HCT116 (cell line): ENCODE data around the gene IGFBP2. TPM values are rescaled to one million over a fixed set of nuclear protein-coding genes. Genes with fewer than 3 reads are reported as not detected.
A peak's percentile ranks its signal among the peaks of the same experiment; 100 is the strongest.

Experiments used
- ATAC-seq: fragments of 200-7000 bp; cut with Tn5 transposase; 2 replicates; pipeline ENCODE4 v1.9.1; 2020; ENCODE audit warnings: mild to moderate bottlenecking, moderate library complexity
- BruUV-seq: library from RNA; stranded (reverse); fragments of 400-500 nt; replicated peaks from 2 replicates; lab custom pipeline; 2021; lab: Mats Ljungman, UMichigan
- CTCF ChIA-PET: fragments of 300-600 bp; sonication (Branson Sonifier 250); formaldehyde crosslinking; loops from one replicate; lab custom pipeline; 2021; ENCODE audit warnings: antibody characterized with exemption; lab: Charles Lee
- POLR2A ChIA-PET: fragments of 300-600, 350-600 bp; sonication (Branson Sonifier 250); formaldehyde crosslinking; loops from one replicate; lab custom pipeline; 2021; ENCODE audit warnings: antibody characterized with exemption; lab: Charles Lee
- RAD21 ChIA-PET, 2 experiments: fragments of 300-600 bp; sonication (Branson Sonifier 250); formaldehyde crosslinking; loops; one replicate each; lab custom pipeline; 2023; ENCODE audit warnings: low total read pairs in 2 of 2; ENCODE audit not compliant: uncharacterized antibody in 2 of 2, unreplicated experiment in 2 of 2, low non-redundant PET in 1 of 2; lab: Charles Lee
- DNase-seq: peaks from one replicate; pipeline ENCODE4 v3.0.0-alpha.2; 2010; ENCODE audit warnings: low read depth, low spot score
- H2AFZ ChIP-seq: fragments of 200-600 bp; shearing (Covaris generic), sonication (generic); 2 replicates; pipeline ENCODE4 v1.6.1; 2017; ENCODE audit warnings: low read depth, mixed run types, mixed read lengths, antibody characterized with exemption, low read length; ENCODE audit not compliant: poor library complexity, severe bottlenecking
- H3K27ac ChIP-seq: 2 replicates; pipeline ENCODE4 v1.5.1; 2012; ENCODE audit warnings: low read depth, low read length
- H3K27me3 ChIP-seq: fragments of 200-600 bp; sonication (generic); 2 replicates; pipeline ENCODE4 v1.6.1; 2016; ENCODE audit warnings: mixed run types, low read length, mixed read lengths; ENCODE audit not compliant: insufficient read depth
- H3K36me3 ChIP-seq, 2 experiments: fragments of 200-500 bp in 1 of 2; fragments of 200-600 bp in 1 of 2; sonication (Bioruptor generic) in 1 of 2; sonication (generic) in 1 of 2; 2 replicates each; pipeline versions ENCODE4 v1.5.1 to v1.6.1; 2014 to 2016; ENCODE audit warnings: low read length in 2 of 2, inconsistent platforms in 1 of 2, mixed read lengths in 1 of 2, mixed run types in 1 of 2; ENCODE audit not compliant: insufficient read depth in 2 of 2, control insufficient read depth in 1 of 2
- H3K4me1 ChIP-seq, 2 experiments: fragments of 200-600 bp in 1 of 2; sonication (generic) in 1 of 2; 2 replicates each; pipeline versions ENCODE4 v1.5.1 to v1.6.1; 2012 to 2017; ENCODE audit warnings: low read length in 2 of 2, inconsistent platforms in 1 of 2, mild to moderate bottlenecking in 1 of 2, mixed read lengths in 1 of 2, mixed run types in 1 of 2, moderate library complexity in 1 of 2; ENCODE audit not compliant: insufficient read depth in 2 of 2, control insufficient read depth in 1 of 2
- H3K4me2 ChIP-seq: fragments of 200-600 bp; sonication (generic); 2 replicates; pipeline ENCODE4 v1.6.1; 2017; ENCODE audit warnings: mixed run types, low read length, mixed read lengths
- H3K4me3 ChIP-seq, 2 experiments: fragments of 200-600 bp in 1 of 2; sonication (generic) in 1 of 2; replicated peaks in 1 of 2; 2 replicates each; pipeline ENCODE4 v1.5.1; 2011 to 2016; ENCODE audit warnings: low read length in 2 of 2, control low read depth in 1 of 2, low read depth in 1 of 2, mild to moderate bottlenecking in 1 of 2, mixed read lengths in 1 of 2, mixed run types in 1 of 2
- H3K79me2 ChIP-seq: fragments of 200-600 bp; sonication (generic); 2 replicates; pipeline ENCODE4 v1.6.1; 2017; ENCODE audit warnings: mild to moderate bottlenecking, mixed run types, low read length, moderate library complexity, mixed read lengths; ENCODE audit not compliant: insufficient read depth
- H3K9ac ChIP-seq: fragments of 200-600 bp; sonication (generic); 2 replicates; pipeline ENCODE4 v1.6.1; 2016; ENCODE audit warnings: low read length, mixed read lengths
- H3K9me2 ChIP-seq: fragments of 200-600 bp; sonication (generic), shearing (Covaris generic); 2 replicates; pipeline ENCODE4 v1.6.1; 2017; ENCODE audit warnings: mixed run types, mild to moderate bottlenecking, moderate library complexity; ENCODE audit not compliant: insufficient read depth
- H3K9me3 ChIP-seq, 2 experiments: fragments of 200-500 bp in 1 of 2; fragments of 200-600 bp in 1 of 2; sonication (Bioruptor generic) in 1 of 2; sonication (generic) in 1 of 2; 2 replicates each; pipeline ENCODE4 v1.6.1; 2014 to 2017; ENCODE audit warnings: low read length in 2 of 2, mixed read lengths in 2 of 2, inconsistent platforms in 1 of 2, low read depth in 1 of 2, mild to moderate bottlenecking in 1 of 2, mixed run types in 1 of 2, moderate library complexity in 1 of 2; ENCODE audit not compliant: control insufficient read depth in 1 of 2, insufficient read depth in 1 of 2
- H4K20me1 ChIP-seq: fragments of 200-600 bp; sonication (generic), shearing (Covaris generic); 2 replicates; pipeline ENCODE4 v1.6.1; 2017; ENCODE audit warnings: mixed run types, mild to moderate bottlenecking, moderate library complexity; ENCODE audit not compliant: insufficient read depth
- ATF3 ChIP-seq: IDR thresholded peaks from 2 replicates; pipeline ENCODE4 v1.6.1; 2012
- CBX3 ChIP-seq: IDR thresholded peaks from 2 replicates; pipeline ENCODE4 v1.6.1; 2012; ENCODE audit warnings: low read depth
- CEBPB ChIP-seq: IDR thresholded peaks from 2 replicates; pipeline ENCODE4 v1.6.1; 2012; ENCODE audit warnings: low read depth
- CTCF ChIP-seq, 3 experiments: fragments of 200-600 bp in 1 of 3; sonication (generic) in 1 of 3; IDR thresholded peaks in 2 of 3; conservative IDR thresholded peaks in 1 of 3; 2 replicates each; pipeline ENCODE4 v1.5.1; 2012 to 2017; ENCODE audit warnings: low read depth in 2 of 3, low read length in 2 of 3, antibody characterized with exemption in 1 of 3, borderline replicate concordance in 1 of 3, control low read depth in 1 of 3, mild to moderate bottlenecking in 1 of 3, mixed read lengths in 1 of 3, mixed run types in 1 of 3, moderate library complexity in 1 of 3; ENCODE audit not compliant: insufficient read depth in 1 of 3
- EGR1 ChIP-seq: IDR thresholded peaks from 2 replicates; pipeline ENCODE4 v1.6.1; 2012; ENCODE audit warnings: low read depth
- EZH2 ChIP-seq: fragments of 200-600 bp; sonication (generic); IDR thresholded peaks from 2 replicates; pipeline ENCODE4 v1.6.1; 2017; ENCODE audit warnings: antibody characterized with exemption, mixed run types
- FOSL1 ChIP-seq: IDR thresholded peaks from 2 replicates; pipeline ENCODE4 v1.6.1; 2012; ENCODE audit warnings: low read depth
- JUND ChIP-seq: IDR thresholded peaks from 2 replicates; pipeline ENCODE4 v1.6.1; 2012
- MAX ChIP-seq: IDR thresholded peaks from 2 replicates; pipeline ENCODE4 v1.6.1; 2012
- POLR2A ChIP-seq: IDR thresholded peaks from 2 replicates; pipeline ENCODE4 v1.7.0; 2011; ENCODE audit warnings: borderline replicate concordance; ENCODE audit not compliant: insufficient read depth, insufficient read length; ENCODE audit errors: extremely low read depth
- POLR2AphosphoS5 ChIP-seq: IDR thresholded peaks from 2 replicates; pipeline ENCODE4 v1.6.1; 2011; ENCODE audit warnings: mild to moderate bottlenecking, low read depth, low read length, moderate library complexity
- REST ChIP-seq: IDR thresholded peaks from 2 replicates; pipeline ENCODE4 v1.6.1; 2012; ENCODE audit warnings: low read depth
- SIN3A ChIP-seq: IDR thresholded peaks from 2 replicates; pipeline ENCODE4 v1.6.1; 2012; ENCODE audit warnings: low read depth
- SP1 ChIP-seq: IDR thresholded peaks from 2 replicates; pipeline ENCODE4 v1.6.1; 2012; ENCODE audit warnings: low read depth
- TCF7L2 ChIP-seq: IDR thresholded peaks from 2 replicates; pipeline ENCODE4 v1.7.0; 2011; ENCODE audit warnings: borderline replicate concordance, inconsistent platforms; ENCODE audit not compliant: insufficient read depth, insufficient read length; ENCODE audit errors: extremely low read depth
- YY1 ChIP-seq: IDR thresholded peaks from 2 replicates; pipeline ENCODE4 v1.6.1; 2011; ENCODE audit warnings: low read length, low read depth, moderate library complexity, mild to moderate bottlenecking; ENCODE audit not compliant: insufficient replicate concordance; ENCODE audit errors: extremely low read depth
- ZBTB33 ChIP-seq: IDR thresholded peaks from 2 replicates; pipeline ENCODE4 v1.6.1; 2011; ENCODE audit warnings: mild to moderate bottlenecking, low read length, moderate library complexity; ENCODE audit not compliant: insufficient replicate concordance; ENCODE audit errors: extremely low read depth
- ZFX ChIP-seq: fragments of 450-650 bp; IDR thresholded peaks from 2 replicates; pipeline ENCODE4 v1.6.1; 2017
- ZNF274 ChIP-seq: fragments of 200-500 bp; sonication (Bioruptor generic); IDR thresholded peaks from 2 replicates; pipeline ENCODE4 v1.6.1; 2014; ENCODE audit warnings: mild to moderate bottlenecking, low read depth, low read length, inconsistent platforms
- intact Hi-C: fragments of 100-400 bp; cut with micrococcal nuclease; formaldehyde crosslinking; loops from 2 replicates; pipeline ENCODE4 v1.10.0; 2022
- total RNA-seq: library from RNA; stranded (reverse); gene quantifications from one replicate; pipeline ENCODE4 v1.2.1, GENCODE V29; 2021; ENCODE audit not compliant: unreplicated experiment

Gene IGFBP2
- total RNA-seq, 1 experiment from 2014 or later: 143 TPM

GRCh38 chr2:216693414-216694080, 60.3 kb downstream of the IGFBP2 start:
- H3K36me3 ChIP-seq: no peaks in the 10 kb centered on the region
- no peak for DNase-seq
- H3K27ac ChIP-seq: no peak overlapping the region
- H3K9ac ChIP-seq: no peak overlapping the region
- no peaks in the 10 kb centered on the region for H3K9me2 ChIP-seq
- H2AFZ ChIP-seq: no peak overlapping the region
- ChIA-PET RAD21 (interaction anchor here in 1 of 2 experiments (0.7 kb wide), 1 partner anchor 53 kb away, joined by 3 read pairs; no protein-coding TSS in a partner anchor), POLR2A (interaction anchor here (0.6 kb wide), 1 partner anchor 282 kb away, joined by 3 read pairs; the partner anchor contains the start of gene SMARCAL1), CTCF (interaction anchor here (1.0 to 2.5 kb wide), 6 partner anchors 11 to 1062 kb away, joined by 3 to 9 read pairs (median 4); no protein-coding TSS in a partner anchor)
- H4K20me1 ChIP-seq: no peaks in the 10 kb centered on the region
- BruUV-seq: no TSS peak
- intact Hi-C loops: no loop called here
- H3K9me3 ChIP-seq: no peaks in the 10 kb centered on the region
- TF ChIP-seq SIN3A (no peak), JUND (no peak), YY1 (no peak), EGR1 (no peak), CEBPB (no peak), ZFX (no peak), EZH2 (no peak), FOSL1 (no peak), POLR2AphosphoS5 (no peak), TCF7L2 (no peak), ZNF274 (no peak), SP1 (no peak), CBX3 (no peak), POLR2A (no peak), REST (no peak), MAX (no peak), ATF3 (no peak), ZBTB33 (no peak), CTCF (IDR thresholded peaks at IDR 0.05 in 2 of 3, conservative IDR thresholded peaks at IDR 0.05 in 1 of 3; ENCODE audit: borderline replicate concordance in 1 of 3, insufficient read depth in 1 of 3, low read depth in 2 of 3, low read length in 2 of 3) (no peak)
- H3K79me2 ChIP-seq: no peaks in the 10 kb centered on the region
- H3K27me3 ChIP-seq: 0 out of 2 replicates have a peak, but pooled peaks cover 11% of the 10 kb centered on the region
- ATAC-seq: no peak
- peak overlapping the region; percentile 100 for H3K4me2 ChIP-seq
- 0 out of 4 replicates have a peak overlapping the region, but pooled peaks of 1 of the 2 experiments have one; percentile 74 for H3K4me3 ChIP-seq
- H3K4me1 ChIP-seq: peaks cover 20 to 56% of the 10 kb centered on the region in 2 experiments
